Right renal cortex interstitium (tissue), 3 donors: ENCODE measurements around the gene BNC2. TPM values are rescaled to one million over a fixed set of nuclear protein-coding genes. Genes with fewer than 3 reads are reported as not detected.

Experiments
- DNase-seq, 3 donors: peaks; one replicate each; pipeline ENCODE4 v3.0.0-alpha.2; 2013; ENCODE audit warnings: low read depth in 3 of 3, low spot score in 2 of 3
- polyA plus RNA-seq, 3 donors: library from polyadenylated mRNA; unstranded; fragments of 120-200 nt; gene quantifications; one replicate each; pipeline ENCODE4 v1.2.1, GENCODE V29; 2013; ENCODE audit not compliant: insufficient read length in 3 of 3

The BNC2 gene
- polyA plus RNA-seq, 3 donors: 8.3 to 8.5 (median 8.4) TPM

DNA sequence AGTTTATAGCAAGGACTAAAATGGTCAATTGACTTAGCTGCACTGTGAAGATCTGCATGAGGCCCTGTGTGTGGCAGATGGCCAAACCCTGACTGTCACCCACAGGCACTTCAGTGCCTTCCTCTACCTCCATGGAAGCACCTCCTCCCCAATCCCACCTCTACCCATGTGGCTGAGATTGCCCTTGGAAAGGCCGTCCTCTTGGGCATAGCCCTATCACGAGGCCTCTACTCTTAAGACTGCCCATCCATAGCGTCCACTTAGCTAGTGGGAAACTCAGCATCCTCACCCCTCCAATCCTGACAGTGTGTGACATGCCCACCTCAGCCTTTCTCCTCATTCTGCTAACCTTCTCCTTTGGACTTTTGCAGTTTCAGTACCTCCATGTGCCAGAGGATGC, 510.2 kb downstream of the BNC2 start:
- no peak for DNase-seq
